Common myeloid progenitor, CD34-positive (primary cell): ENCODE data around the gene PARP2.

Experiments used
- CTCF ChIA-PET: fragments of 350-600 bp; sonication (Branson Sonifier 250); formaldehyde crosslinking; loops from one replicate; lab custom pipeline; 2021; ENCODE audit warnings: antibody characterized with exemption; lab: Charles Lee
- POLR2A ChIA-PET: fragments of 350-600 bp; sonication (Branson Sonifier 250); formaldehyde crosslinking; loops from one replicate; lab custom pipeline; 2021; ENCODE audit warnings: antibody characterized with exemption; lab: Charles Lee
- DNase-seq, 3 donors: peaks; one replicate each; pipeline versions ENCODE4 v3.0.0 to v3.0.0-alpha.2; 2013
- H3K27ac ChIP-seq, 2 experiments: 1 replicate in 1 of 2; 2 replicates in 1 of 2; pipeline ENCODE4 v1.7.0; 2013; ENCODE audit warnings: inconsistent platforms in 2 of 2, low read length in 2 of 2, mild to moderate bottlenecking in 2 of 2, low read depth in 1 of 2, moderate library complexity in 1 of 2; ENCODE audit not compliant: severe bottlenecking in 2 of 2, insufficient read depth in 1 of 2, poor library complexity in 1 of 2
- H3K27me3 ChIP-seq, 5 experiments: replicated peaks in 2 of 5; 1 replicate in 3 of 5; 2 replicates in 2 of 5; pipeline versions ENCODE4 v1.6.1 to v1.7.0; 2013; ENCODE audit warnings: low read length in 4 of 5, mild to moderate bottlenecking in 2 of 5, moderate library complexity in 2 of 5, inconsistent platforms in 1 of 5; ENCODE audit not compliant: insufficient read depth in 5 of 5, control insufficient read depth in 4 of 5
- H3K36me3 ChIP-seq, 4 experiments: 1 replicate in 2 of 4; 2 replicates in 2 of 4; pipeline versions ENCODE4 v1.6.1 to v1.7.0; 2013; ENCODE audit warnings: low read length in 3 of 4, control low read depth in 1 of 4, mild to moderate bottlenecking in 1 of 4; ENCODE audit not compliant: control insufficient read depth in 4 of 4, insufficient read depth in 4 of 4
- H3K4me1 ChIP-seq, 4 experiments: 1 replicate in 3 of 4; 2 replicates in 1 of 4; pipeline versions ENCODE4 v1.6.1 to v1.7.1; 2013; ENCODE audit warnings: low read length in 3 of 4, mild to moderate bottlenecking in 3 of 4, control low read depth in 1 of 4, inconsistent platforms in 1 of 4, moderate library complexity in 1 of 4; ENCODE audit not compliant: control insufficient read depth in 4 of 4, insufficient read depth in 4 of 4; ENCODE audit errors: control extremely low read depth in 1 of 4
- H3K4me3 ChIP-seq, 7 experiments: 1 replicate in 4 of 7; 2 replicates in 3 of 7; pipeline versions ENCODE4 v1.5.1 to v1.7.0; 2013; ENCODE audit warnings: mild to moderate bottlenecking in 7 of 7, low read length in 6 of 7, moderate library complexity in 6 of 7, inconsistent platforms in 2 of 7, low read depth in 2 of 7, control low read depth in 1 of 7; ENCODE audit not compliant: insufficient read depth in 4 of 7, control insufficient read depth in 1 of 7; ENCODE audit errors: extremely low read depth in 1 of 7
- H3K9me3 ChIP-seq, 5 experiments: 1 replicate in 4 of 5; 2 replicates in 1 of 5; pipeline versions ENCODE4 v1.6.1 to v1.7.1; 2013; ENCODE audit warnings: low read length in 4 of 5, mild to moderate bottlenecking in 2 of 5, inconsistent platforms in 1 of 5, low read depth in 1 of 5, moderate library complexity in 1 of 5; ENCODE audit not compliant: control insufficient read depth in 4 of 5, insufficient read depth in 2 of 5; ENCODE audit errors: control extremely low read depth in 1 of 5
- WGBS: methylation state at CpG from one replicate; pipeline ENCODE4 v1.1.5; 2013; ENCODE audit not compliant: insufficient coverage; 5-methylcytosine and 5-hydroxymethylcytosine counted together

PARP2 gene

DNA sequence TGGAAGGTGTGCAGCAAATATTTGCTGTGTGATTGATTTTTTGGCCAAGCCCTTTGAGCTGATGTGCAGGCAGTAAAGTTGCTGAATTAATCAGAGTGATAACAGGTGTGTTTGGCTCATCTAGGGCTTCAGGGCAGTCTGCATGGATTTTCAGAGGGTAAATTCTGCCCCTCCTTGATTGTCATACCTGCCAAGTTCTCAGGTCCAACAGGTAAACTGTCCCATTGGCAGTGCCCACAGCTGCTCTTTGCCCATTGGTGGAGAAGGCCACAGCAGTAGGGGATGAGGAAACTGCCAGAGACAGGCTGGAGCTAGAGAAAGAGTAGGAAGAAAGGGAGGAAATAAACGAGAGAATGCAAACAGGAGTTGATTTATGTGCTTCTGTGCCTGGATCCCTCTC, 36.3 kb downstream of the PARP2 start:
- Histone ChIP-seq H3K4me1 (no peaks in the 10 kb centered on the region), H3K9me3 (no peaks in the 10 kb centered on the region), H3K27ac (no peak overlapping the region), H3K27me3 (no peaks in the 10 kb centered on the region), H3K4me3 (no peak overlapping the region), H3K36me3 (peaks cover 22 to 95% (median 73%) of the 10 kb centered on the region in 4 experiments)
- 88% methylated on average over 1 of the region's 1 CpG for WGBS
- POLR2A ChIA-PET, result no interaction called here
- CTCF ChIA-PET, result no interaction called here
- DNase-seq, result no peak

DNA sequence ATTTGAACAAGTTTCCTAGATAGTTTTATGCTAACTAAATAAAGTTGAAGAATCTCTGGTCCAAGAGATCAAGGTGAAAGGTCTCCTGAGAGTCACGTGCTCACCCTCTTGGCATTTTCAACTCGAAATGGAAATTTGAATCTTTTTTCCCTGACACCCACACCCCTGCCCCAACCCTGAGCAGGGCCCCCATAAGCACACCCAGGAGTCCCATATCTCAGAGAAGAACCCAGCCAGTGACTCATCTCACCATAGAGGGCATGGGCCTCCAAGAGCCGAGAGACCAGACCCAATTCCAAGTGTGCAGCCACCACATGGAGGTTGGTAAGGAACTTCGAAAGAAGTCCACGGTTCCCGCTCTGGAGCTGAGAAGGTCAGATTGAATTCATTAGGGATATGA, 37.2 kb downstream of the PARP2 start:
- Histone ChIP-seq H3K36me3 (peaks cover 24 to 96% (median 72%) of the 10 kb centered on the region in 4 experiments), H3K4me3 (no peak overlapping the region), H3K9me3 (no peaks in the 10 kb centered on the region), H3K27ac (no peak overlapping the region), H3K4me1 (no peaks in the 10 kb centered on the region), H3K27me3 (no peaks in the 10 kb centered on the region)
- ChIA-PET CTCF (interaction anchor here (2.0 kb wide), 1 partner anchor 9 kb away, joined by 6 read pairs; no protein-coding TSS in a partner anchor), POLR2A (no interaction called here)
- no peak for DNase-seq
- WGBS, result 95% methylated on average over 4 of the region's 6 CpGs

DNA sequence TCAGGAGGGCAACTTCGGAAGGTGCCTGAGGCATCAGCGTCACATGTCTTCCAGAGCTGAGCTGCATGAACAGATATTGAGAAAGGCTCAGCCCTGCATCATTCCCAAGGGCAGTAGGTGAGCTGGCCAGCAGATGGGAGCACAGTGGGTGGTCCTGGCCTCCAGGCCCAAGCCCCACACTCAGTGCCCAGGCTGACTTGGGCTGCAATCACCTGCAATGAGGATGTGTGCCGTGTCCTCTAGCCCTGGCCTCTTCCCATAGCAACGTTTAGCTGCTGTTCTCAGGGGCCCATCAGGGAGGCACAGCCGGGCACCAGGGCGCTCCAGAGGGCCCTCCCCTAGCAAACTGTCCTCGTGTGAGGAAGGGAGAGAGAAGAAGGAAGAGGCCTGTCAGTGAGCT, 37.9 kb downstream of the PARP2 start:
- H3K9me3 ChIP-seq, result no peaks in the 10 kb centered on the region
- no peaks in the 10 kb centered on the region for H3K27me3 ChIP-seq
- CTCF ChIA-PET, result interaction anchor here (0.8 to 2.0 kb wide), 3 partner anchors 9 to 29 kb away, joined by 3 to 6 read pairs (median 3); no protein-coding TSS in a partner anchor
- 91% methylated on average over 5 of the region's 7 CpGs for WGBS
- H3K4me1 ChIP-seq, result no peaks in the 10 kb centered on the region
- H3K4me3 ChIP-seq, result no peak overlapping the region
- H3K27ac ChIP-seq, result no peak overlapping the region
- no peak for DNase-seq
- POLR2A ChIA-PET, result no interaction called here
- peaks cover 25 to 96% (median 75%) of the 10 kb centered on the region in 4 experiments for H3K36me3 ChIP-seq

DNA sequence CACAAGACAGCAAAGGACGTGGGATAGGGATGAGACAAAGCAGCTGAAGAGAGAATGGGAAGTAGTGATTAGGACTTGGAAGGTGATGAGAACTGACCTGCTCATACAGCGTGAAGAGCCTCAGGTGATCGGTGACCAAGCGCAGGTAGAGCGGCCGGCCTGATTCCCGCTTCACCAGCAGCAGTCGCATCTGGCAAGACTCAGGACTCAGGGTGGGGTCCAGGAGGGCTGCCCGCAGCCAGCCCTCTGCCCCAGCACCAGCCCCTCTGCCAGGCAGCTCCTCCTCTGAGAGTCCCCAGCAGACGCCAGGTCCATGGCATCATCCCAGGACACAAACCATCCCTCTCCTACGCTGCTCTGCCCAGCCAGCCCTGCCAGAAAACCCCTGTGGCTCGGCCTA, 39.1 kb downstream of the PARP2 start:
- H3K4me3 ChIP-seq, result no peak overlapping the region
- H3K27me3 ChIP-seq, result no peaks in the 10 kb centered on the region
- ChIA-PET CTCF (interaction anchor here (0.6 to 1.1 kb wide), 3 partner anchors 31 to 223 kb away, joined by 3 read pairs; no protein-coding TSS in a partner anchor), POLR2A (no interaction called here)
- peaks cover 29 to 97% (median 71%) of the 10 kb centered on the region in 4 experiments for H3K36me3 ChIP-seq
- no peaks in the 10 kb centered on the region for H3K9me3 ChIP-seq
- peaks cover 0 to 1% (median 0%) of the 10 kb centered on the region in 4 experiments for H3K4me1 ChIP-seq
- DNase-seq, result no peak
- 100% methylated on average over 8 of the region's 12 CpGs for WGBS
- no peak overlapping the region for H3K27ac ChIP-seq

DNA sequence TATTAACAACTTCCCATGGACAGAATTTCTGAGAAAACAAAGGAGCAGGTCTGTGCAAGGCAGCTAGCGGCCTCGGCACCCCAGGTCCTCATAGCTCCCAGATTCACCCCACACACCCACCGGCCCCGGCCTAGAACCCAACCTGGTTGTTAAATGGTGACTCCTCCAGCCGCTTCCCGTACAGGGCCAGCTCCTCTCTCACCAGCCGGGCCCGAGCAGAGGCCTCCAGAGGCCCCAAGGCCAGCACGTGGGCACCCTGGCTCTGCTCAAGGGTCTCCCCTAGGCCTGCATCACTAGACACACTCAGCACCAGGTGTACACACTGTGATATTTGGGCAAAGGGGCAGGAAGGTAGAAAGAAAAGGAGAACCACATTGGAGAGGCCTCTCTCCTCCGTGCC, 39.6 kb downstream of the PARP2 start:
- Histone ChIP-seq H3K27me3 (no peaks in the 10 kb centered on the region), H3K9me3 (no peaks in the 10 kb centered on the region), H3K36me3 (peaks cover 30 to 97% (median 72%) of the 10 kb centered on the region in 4 experiments), H3K27ac (no peak overlapping the region), H3K4me1 (peaks cover 0 to 6% (median 0%) of the 10 kb centered on the region in 4 experiments), H3K4me3 (no peak overlapping the region)
- no CpG with 5 or more reads among the region's 10 CpGs for WGBS
- DNase-seq, result no peak
- CTCF ChIA-PET, result interaction anchor here (0.6 to 1.4 kb wide), 3 partner anchors 56 to 225 kb away, joined by 3 read pairs; no protein-coding TSS in a partner anchor
- POLR2A ChIA-PET, result no interaction called here

DNA sequence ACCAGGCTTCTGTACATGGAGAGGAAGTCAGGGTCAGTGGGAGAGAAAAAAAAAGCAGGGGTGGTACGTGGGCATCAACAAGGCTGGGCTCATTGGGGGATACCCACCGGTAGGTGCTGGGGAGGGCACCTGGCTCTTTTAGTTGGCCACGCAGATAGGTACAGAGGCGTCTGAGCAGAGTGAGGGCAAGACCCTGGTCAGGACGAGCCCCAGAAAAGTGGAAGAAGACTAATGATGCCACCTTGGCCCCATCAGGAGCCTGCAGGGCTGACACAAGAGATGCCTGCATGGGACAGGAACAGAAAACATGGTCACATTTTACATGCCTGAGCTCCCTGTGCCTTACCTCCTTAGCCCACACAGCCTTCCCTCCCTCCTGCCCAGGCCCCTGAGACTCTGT, 40.2 kb downstream of the PARP2 start:
- POLR2A ChIA-PET, result no interaction called here
- peaks cover 35 to 97% (median 72%) of the 10 kb centered on the region in 4 experiments for H3K36me3 ChIP-seq

DNA sequence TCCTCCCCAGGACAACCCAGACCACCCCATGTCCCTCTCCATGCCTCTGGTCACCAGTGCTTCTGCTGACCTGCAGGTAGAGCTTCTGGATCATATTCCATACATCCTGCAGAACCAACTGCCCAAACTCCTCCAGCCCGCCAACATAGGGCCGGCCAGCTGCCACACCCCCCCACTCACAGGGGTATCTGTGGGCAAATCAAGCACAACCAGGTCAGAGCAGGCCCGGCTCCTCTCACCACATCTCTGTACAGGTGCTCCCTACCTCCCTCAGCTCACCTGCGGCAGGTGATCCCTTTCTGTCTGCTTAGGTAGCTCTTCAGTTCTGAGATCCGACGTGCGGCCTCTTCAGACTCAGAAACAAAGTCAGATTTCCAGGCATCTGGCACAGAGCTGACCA, 40.9 kb downstream of the PARP2 start:
- Histone ChIP-seq H3K36me3 (peaks cover 36 to 95% (median 70%) of the 10 kb centered on the region in 4 experiments), H3K9me3 (no peaks in the 10 kb centered on the region), H3K27me3 (no peaks in the 10 kb centered on the region), H3K27ac (no peak overlapping the region), H3K4me3 (no peak overlapping the region), H3K4me1 (peaks cover 0 to 8% (median 0%) of the 10 kb centered on the region in 4 experiments)
- CTCF ChIA-PET, result interaction anchor here (0.9 to 1.5 kb wide), 5 partner anchors 23 to 224 kb away, joined by 3 to 6 read pairs (median 3); partner anchors contain the start of genes APEX1 and OSGEP
- 78% methylated on average over 6 of the region's 7 CpGs for WGBS
- DNase-seq, result no peak
- POLR2A ChIA-PET, result no interaction called here

More for the DNA sequence above, 40.2 kb downstream of the PARP2 start:
- Histone ChIP-seq H3K4me1 (peaks cover 0 to 8% (median 0%) of the 10 kb centered on the region in 4 experiments), H3K27ac (no peak overlapping the region), H3K9me3 (no peaks in the 10 kb centered on the region), H3K27me3 (no peaks in the 10 kb centered on the region), H3K4me3 (no peak overlapping the region)
- CTCF ChIA-PET, result interaction anchor here (1.4 kb wide), 2 partner anchors 32 to 225 kb away, joined by 3 to 6 read pairs; no protein-coding TSS in a partner anchor
- WGBS, result 95% methylated on average over 5 of the region's 5 CpGs
- DNase-seq, result no peak
